HFFc6 (cell line): ENCODE measurements around the gene ZNF507. TPM values are rescaled to one million over a fixed set of nuclear protein-coding genes. Genes with fewer than 3 reads are reported as not detected.
A peak's percentile ranks its signal among the peaks of the same experiment; 100 is the strongest.

ENCODE experiments used
- DNase-seq: peaks from one replicate; pipeline ENCODE4 v3.0.0-alpha.2; 2018
- H3K27ac Mint-ChIP-seq: 2 replicates; pipeline ENCODE4 v1.8.0; 2020; ENCODE audit warnings: mild to moderate bottlenecking, mixed read lengths
- H3K27me3 Mint-ChIP-seq: 2 replicates; pipeline ENCODE4 v1.8.0; 2021; ENCODE audit warnings: mild to moderate bottlenecking, moderate library complexity, mixed read lengths; ENCODE audit not compliant: insufficient read depth
- H3K36me3 Mint-ChIP-seq: 2 replicates; pipeline ENCODE4 v1.8.0; 2021; ENCODE audit warnings: low read depth, mixed read lengths
- H3K4me1 Mint-ChIP-seq: 2 replicates; pipeline ENCODE4 v1.8.0; 2020; ENCODE audit warnings: low read depth, mixed read lengths
- H3K4me3 Mint-ChIP-seq: 2 replicates; pipeline ENCODE4 v1.8.0; 2020; ENCODE audit warnings: mild to moderate bottlenecking, moderate library complexity, mixed read lengths
- H3K9me3 Mint-ChIP-seq: 2 replicates; pipeline ENCODE4 v1.8.0; 2020; ENCODE audit warnings: mild to moderate bottlenecking, mixed read lengths
- total RNA-seq, 6 experiments: library from RNA; stranded (reverse); fragmentation: NEBNext Ultra II Directional; extraction: Animal tissue kit (Norgen Biotek cat#: 25700); gene quantifications; 2 replicates in 1 of 6; 3 replicates in 5 of 6; pipeline ENCODE4 v1.2.3, GENCODE V29; 2021
- TF ChIP-seq, protein P1 (sequence below): fragments of 200-600 bp; sonication (generic); IDR thresholded peaks from 2 replicates; pipeline ENCODE4 v1.5.0; 2021; ENCODE audit warnings: antibody characterized with exemption, mild to moderate bottlenecking

ZNF507 gene
- total RNA-seq, 6 experiments from 2014 or later = 13.0 to 18.3 (median 16.0) TPM

DNA sequence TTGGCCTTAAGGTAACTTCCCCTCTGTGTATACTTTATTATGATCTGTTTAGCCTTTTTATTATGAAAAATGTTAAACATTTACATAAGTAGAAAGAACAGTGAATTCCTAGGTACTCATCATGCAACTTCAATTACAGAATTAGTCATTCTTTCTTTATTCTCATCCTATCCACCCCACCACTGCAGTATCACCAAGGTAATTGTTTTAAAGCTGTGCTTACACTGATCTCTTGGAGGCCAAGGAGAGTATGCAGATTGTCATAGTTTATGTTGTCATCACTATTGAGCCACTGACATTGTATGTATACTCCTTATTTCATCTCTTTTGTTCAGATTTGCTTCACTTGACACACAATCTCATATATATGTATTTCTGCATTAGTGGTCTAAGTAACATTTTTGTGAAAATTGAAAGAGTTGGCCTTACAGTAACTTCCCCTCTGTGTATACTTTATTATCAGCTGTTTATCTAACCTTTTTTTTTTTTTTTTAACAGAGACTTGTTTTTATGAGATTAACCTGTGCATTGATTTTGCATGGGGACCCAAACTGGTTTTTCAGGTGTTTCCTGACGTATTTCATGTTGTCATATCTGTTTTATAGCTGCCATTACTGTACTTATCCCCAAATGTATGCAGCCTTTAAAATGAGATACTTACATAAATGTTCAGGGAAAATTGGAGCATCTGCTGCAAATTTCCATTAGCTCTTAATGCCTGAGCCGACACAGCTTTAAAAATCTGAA, 4.5 kb downstream of the ZNF507 start:
- TF ChIP-seq, protein P1, sequence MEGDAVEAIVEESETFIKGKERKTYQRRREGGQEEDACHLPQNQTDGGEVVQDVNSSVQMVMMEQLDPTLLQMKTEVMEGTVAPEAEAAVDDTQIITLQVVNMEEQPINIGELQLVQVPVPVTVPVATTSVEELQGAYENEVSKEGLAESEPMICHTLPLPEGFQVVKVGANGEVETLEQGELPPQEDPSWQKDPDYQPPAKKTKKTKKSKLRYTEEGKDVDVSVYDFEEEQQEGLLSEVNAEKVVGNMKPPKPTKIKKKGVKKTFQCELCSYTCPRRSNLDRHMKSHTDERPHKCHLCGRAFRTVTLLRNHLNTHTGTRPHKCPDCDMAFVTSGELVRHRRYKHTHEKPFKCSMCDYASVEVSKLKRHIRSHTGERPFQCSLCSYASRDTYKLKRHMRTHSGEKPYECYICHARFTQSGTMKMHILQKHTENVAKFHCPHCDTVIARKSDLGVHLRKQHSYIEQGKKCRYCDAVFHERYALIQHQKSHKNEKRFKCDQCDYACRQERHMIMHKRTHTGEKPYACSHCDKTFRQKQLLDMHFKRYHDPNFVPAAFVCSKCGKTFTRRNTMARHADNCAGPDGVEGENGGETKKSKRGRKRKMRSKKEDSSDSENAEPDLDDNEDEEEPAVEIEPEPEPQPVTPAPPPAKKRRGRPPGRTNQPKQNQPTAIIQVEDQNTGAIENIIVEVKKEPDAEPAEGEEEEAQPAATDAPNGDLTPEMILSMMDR = no peak
- peaks cover 48% of the 10 kb centered on the region for H3K36me3 Mint-ChIP-seq
- no peaks in the 10 kb centered on the region for H3K9me3 Mint-ChIP-seq
- no peak overlapping the region for H3K4me3 Mint-ChIP-seq
- peak; percentile 12 for DNase-seq
- H3K4me1 Mint-ChIP-seq = peaks cover 58% of the 10 kb centered on the region
- H3K27me3 Mint-ChIP-seq = no peaks in the 10 kb centered on the region
- no peak overlapping the region; the same call in 1 of the 2 replicates for H3K27ac Mint-ChIP-seq

DNA sequence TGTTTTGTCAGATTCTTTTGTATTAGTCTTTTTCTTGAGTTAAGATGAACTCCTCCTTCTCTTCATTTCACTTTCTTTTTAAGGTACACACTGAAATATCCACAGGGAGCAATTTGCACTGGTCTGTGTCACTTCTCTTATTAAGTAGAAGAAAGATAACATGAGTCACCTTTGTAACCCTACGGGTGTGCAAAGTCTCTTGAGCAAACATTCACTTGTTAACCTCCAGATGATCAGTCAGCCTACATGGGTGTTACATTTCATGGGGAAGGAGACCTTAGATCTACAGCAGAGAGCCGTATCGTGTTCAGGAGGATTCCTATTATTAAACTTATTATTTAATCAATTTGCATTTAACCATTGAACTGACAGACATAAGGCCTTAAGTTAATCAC, 5.1 kb downstream of the ZNF507 start:
- no peaks in the 10 kb centered on the region for H3K27me3 Mint-ChIP-seq
- peaks cover 58% of the 10 kb centered on the region for H3K4me1 Mint-ChIP-seq
- peak overlapping the region; percentile 43 for H3K4me3 Mint-ChIP-seq
- H3K27ac Mint-ChIP-seq = peak overlapping the region; percentile 8; the same call in 1 of the 2 replicates
- no peaks in the 10 kb centered on the region for H3K9me3 Mint-ChIP-seq
- TF ChIP-seq, protein P1 = no peak
- DNase-seq = no peak
- H3K36me3 Mint-ChIP-seq = peaks cover 48% of the 10 kb centered on the region

- H3K27me3 Mint-ChIP-seq = no peaks in the 10 kb centered on the region
- peaks cover 58% of the 10 kb centered on the region for H3K4me1 Mint-ChIP-seq
- TF ChIP-seq, protein P1 = no peak
- H3K27ac Mint-ChIP-seq = peak overlapping the region; percentile 73
- no peaks in the 10 kb centered on the region for H3K9me3 Mint-ChIP-seq
- peak overlapping the region; percentile 51; the same call in 1 of the 2 replicates for H3K4me3 Mint-ChIP-seq
- DNase-seq = no peak
- peaks cover 50% of the 10 kb centered on the region for H3K36me3 Mint-ChIP-seq
These were observed 5.6 kb downstream of the ZNF507 start for GRCh38 chr19:32350987-32351348.

GRCh38 chr19:32352241-32352630, 6.8 kb downstream of the ZNF507 start:
- H3K4me3 Mint-ChIP-seq = peak overlapping the region; percentile 52
- peaks cover 54% of the 10 kb centered on the region for H3K36me3 Mint-ChIP-seq
- DNase-seq = no peak
- H3K27ac Mint-ChIP-seq = peak overlapping the region; percentile 51; the same call in 1 of the 2 replicates
- TF ChIP-seq, protein P1 = no peak
- peaks cover 46% of the 10 kb centered on the region for H3K4me1 Mint-ChIP-seq
- H3K27me3 Mint-ChIP-seq = no peaks in the 10 kb centered on the region
- no peaks in the 10 kb centered on the region for H3K9me3 Mint-ChIP-seq

GRCh38 chr19:32354345-32354744, 8.9 kb downstream of the ZNF507 start:
- Mint-ChIP-seq H3K36me3 (peaks cover 44% of the 10 kb centered on the region), H3K27ac (no peak overlapping the region), H3K9me3 (no peaks in the 10 kb centered on the region), H3K4me3 (no peak overlapping the region), H3K27me3 (no peaks in the 10 kb centered on the region), H3K4me1 (peaks cover 35% of the 10 kb centered on the region)
- TF ChIP-seq, protein P1 = no peak
- DNase-seq = no peak
